Measurements from ENCODE around the gene MPPED2. TPM values are rescaled to one million over a fixed set of nuclear protein-coding genes. Genes with fewer than 3 reads are reported as not detected.

The MPPED2 gene
- total and polyA plus RNA-seq, 2 experiments from 2014 or later, result 7.0 to 7.6 TPM

DNA sequence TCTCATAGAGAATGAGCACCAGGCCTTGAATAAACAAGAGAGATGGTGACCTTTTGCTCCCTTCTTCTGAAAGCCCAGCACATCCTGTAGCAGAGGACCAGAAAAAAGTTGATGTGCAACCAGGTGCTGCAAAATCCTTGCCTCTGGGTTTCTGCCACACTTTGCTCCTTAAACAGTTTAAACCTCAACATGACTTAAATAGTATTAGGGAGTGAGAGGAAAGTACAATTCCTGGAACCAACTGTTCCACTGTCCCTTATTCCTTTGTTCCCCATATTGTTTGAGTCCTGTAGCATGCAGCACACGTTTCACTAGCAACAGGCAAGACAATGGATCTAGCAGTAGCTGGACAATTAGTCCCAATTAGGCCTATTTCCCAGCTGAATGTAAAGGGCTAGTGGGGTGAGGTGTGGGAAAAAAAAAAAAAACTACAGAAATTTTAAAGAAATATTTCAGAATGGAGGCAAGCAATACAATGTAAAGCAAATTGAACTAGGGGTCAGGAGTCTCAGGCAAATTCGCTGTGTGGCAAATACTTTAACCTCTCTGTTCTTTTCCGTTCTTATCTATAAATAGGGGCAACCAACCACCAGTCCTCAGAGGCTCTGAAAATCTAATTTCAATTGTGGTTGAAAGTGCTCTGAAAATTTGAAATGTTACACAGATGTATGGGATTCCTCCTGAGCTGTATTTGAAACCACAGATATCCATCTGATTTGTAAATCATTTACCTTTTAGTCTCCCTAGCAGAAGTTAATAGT lies 6.6 kb downstream of the MPPED2 start:
- Histone ChIP-seq H3K27me3 (peaks cover 19% of the 10 kb centered on the region), H3K4me3 (no peak overlapping the region), H3K36me3 (replicated peaks; ENCODE audit: insufficient read depth, low read depth) (no peaks in the 10 kb centered on the region), H3K4me2 (no peak overlapping the region), H2AFZ (no peak overlapping the region), H3K9me3 (ENCODE audit: low read depth) (no peaks in the 10 kb centered on the region), H3K4me1 (ENCODE audit: insufficient read depth) (no peaks in the 10 kb centered on the region), H4K20me1 (ENCODE audit: insufficient read depth, poor library complexity, severe bottlenecking) (no peaks in the 10 kb centered on the region), H3K27ac (no peak overlapping the region), H3K9me2 (replicated peaks; ENCODE audit: insufficient read depth) (no peaks in the 10 kb centered on the region), H3K79me2 (peaks cover 18% of the 10 kb centered on the region)
- DNase-seq (ENCODE audit: low spot score), result no peak
- 84% methylated on average over 3 of the region's 3 CpGs for WGBS (ENCODE audit: low lambda C conversion rate, missing lambda C conversion rate)
- TF ChIP-seq, protein P1, sequence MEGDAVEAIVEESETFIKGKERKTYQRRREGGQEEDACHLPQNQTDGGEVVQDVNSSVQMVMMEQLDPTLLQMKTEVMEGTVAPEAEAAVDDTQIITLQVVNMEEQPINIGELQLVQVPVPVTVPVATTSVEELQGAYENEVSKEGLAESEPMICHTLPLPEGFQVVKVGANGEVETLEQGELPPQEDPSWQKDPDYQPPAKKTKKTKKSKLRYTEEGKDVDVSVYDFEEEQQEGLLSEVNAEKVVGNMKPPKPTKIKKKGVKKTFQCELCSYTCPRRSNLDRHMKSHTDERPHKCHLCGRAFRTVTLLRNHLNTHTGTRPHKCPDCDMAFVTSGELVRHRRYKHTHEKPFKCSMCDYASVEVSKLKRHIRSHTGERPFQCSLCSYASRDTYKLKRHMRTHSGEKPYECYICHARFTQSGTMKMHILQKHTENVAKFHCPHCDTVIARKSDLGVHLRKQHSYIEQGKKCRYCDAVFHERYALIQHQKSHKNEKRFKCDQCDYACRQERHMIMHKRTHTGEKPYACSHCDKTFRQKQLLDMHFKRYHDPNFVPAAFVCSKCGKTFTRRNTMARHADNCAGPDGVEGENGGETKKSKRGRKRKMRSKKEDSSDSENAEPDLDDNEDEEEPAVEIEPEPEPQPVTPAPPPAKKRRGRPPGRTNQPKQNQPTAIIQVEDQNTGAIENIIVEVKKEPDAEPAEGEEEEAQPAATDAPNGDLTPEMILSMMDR (IDR thresholded peaks at IDR 0.05; ENCODE audit: poor library complexity), result no peak
- TF ChIP-seq EZH2 (IDR thresholded peaks at IDR 0.05; ENCODE audit: borderline replicate concordance) (no peak), EZH2phosphoT487 (IDR thresholded peaks at IDR 0.05; ENCODE audit: low read depth, severe bottlenecking, unreplicated experiment) (no peak)

DNA sequence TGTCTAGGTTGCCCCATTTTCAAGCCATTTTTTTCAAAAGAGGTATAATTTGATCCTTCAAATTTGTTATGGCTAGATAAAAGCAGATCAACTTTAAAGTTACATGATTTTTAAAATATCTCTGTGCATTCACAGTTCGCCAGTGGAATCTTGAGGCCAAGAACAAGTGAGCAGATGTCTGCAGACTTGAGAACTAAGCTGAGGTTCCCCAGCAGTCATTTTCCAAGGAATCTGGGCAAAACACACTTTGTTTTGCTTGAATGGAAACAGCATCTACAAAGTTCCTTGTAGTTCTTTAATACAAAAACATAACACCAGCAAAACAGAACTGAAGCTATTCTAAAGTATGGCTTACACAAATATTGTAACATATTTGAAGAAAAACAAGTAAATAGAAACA lies 7.7 kb downstream of the MPPED2 start:
- DNase-seq (ENCODE audit: low spot score), result no peak
- no peaks in the 10 kb centered on the region for H3K9me2 ChIP-seq (replicated peaks; ENCODE audit: insufficient read depth)

GRCh38 chr11:30573951-30574350 lies 12.2 kb downstream of the MPPED2 start:
- Histone ChIP-seq H3K4me2 (no peak overlapping the region), H3K36me3 (replicated peaks; ENCODE audit: insufficient read depth, low read depth) (no peaks in the 10 kb centered on the region), H2AFZ (no peak overlapping the region), H3K79me2 (no peaks in the 10 kb centered on the region), H3K27ac (no peak overlapping the region), H3K4me1 (ENCODE audit: insufficient read depth) (peaks cover 1% of the 10 kb centered on the region), H3K9me3 (ENCODE audit: low read depth) (no peaks in the 10 kb centered on the region), H3K27me3 (no peaks in the 10 kb centered on the region), H3K9me2 (replicated peaks; ENCODE audit: insufficient read depth) (no peaks in the 10 kb centered on the region), H4K20me1 (ENCODE audit: insufficient read depth, poor library complexity, severe bottlenecking) (no peaks in the 10 kb centered on the region), H3K4me3 (no peak overlapping the region)
- TF ChIP-seq EZH2 (IDR thresholded peaks at IDR 0.05; ENCODE audit: borderline replicate concordance) (no peak), EZH2phosphoT487 (IDR thresholded peaks at IDR 0.05; ENCODE audit: low read depth, severe bottlenecking, unreplicated experiment) (no peak)
- TF ChIP-seq, protein P1 (IDR thresholded peaks at IDR 0.05; ENCODE audit: poor library complexity), result no peak
- 88% methylated on average over 2 of the region's 2 CpGs for WGBS (ENCODE audit: low lambda C conversion rate, missing lambda C conversion rate)
- no peak for DNase-seq (ENCODE audit: low spot score)

More for the DNA sequence above, 7.7 kb downstream of the MPPED2 start:
- Histone ChIP-seq H3K4me3 (no peak overlapping the region), H2AFZ (no peak overlapping the region), H3K4me2 (no peak overlapping the region), H3K79me2 (peaks cover 18% of the 10 kb centered on the region), H3K9me3 (ENCODE audit: low read depth) (no peaks in the 10 kb centered on the region), H3K36me3 (replicated peaks; ENCODE audit: insufficient read depth, low read depth) (no peaks in the 10 kb centered on the region), H3K27me3 (peaks cover 11% of the 10 kb centered on the region), H3K4me1 (ENCODE audit: insufficient read depth) (no peaks in the 10 kb centered on the region), H3K27ac (no peak overlapping the region), H4K20me1 (ENCODE audit: insufficient read depth, poor library complexity, severe bottlenecking) (no peaks in the 10 kb centered on the region)
- TF ChIP-seq EZH2phosphoT487 (IDR thresholded peaks at IDR 0.05; ENCODE audit: low read depth, severe bottlenecking, unreplicated experiment) (no peak), EZH2 (IDR thresholded peaks at IDR 0.05; ENCODE audit: borderline replicate concordance) (no peak)
- TF ChIP-seq, protein P1 (IDR thresholded peaks at IDR 0.05; ENCODE audit: poor library complexity), result no peak
- WGBS (ENCODE audit: low lambda C conversion rate, missing lambda C conversion rate), result 93% methylated on average over 1 of the region's 1 CpG

Measured in hepatocyte (in vitro differentiated cells).